ENCODE results near the gene RACK1.

Gene RACK1

DNA sequence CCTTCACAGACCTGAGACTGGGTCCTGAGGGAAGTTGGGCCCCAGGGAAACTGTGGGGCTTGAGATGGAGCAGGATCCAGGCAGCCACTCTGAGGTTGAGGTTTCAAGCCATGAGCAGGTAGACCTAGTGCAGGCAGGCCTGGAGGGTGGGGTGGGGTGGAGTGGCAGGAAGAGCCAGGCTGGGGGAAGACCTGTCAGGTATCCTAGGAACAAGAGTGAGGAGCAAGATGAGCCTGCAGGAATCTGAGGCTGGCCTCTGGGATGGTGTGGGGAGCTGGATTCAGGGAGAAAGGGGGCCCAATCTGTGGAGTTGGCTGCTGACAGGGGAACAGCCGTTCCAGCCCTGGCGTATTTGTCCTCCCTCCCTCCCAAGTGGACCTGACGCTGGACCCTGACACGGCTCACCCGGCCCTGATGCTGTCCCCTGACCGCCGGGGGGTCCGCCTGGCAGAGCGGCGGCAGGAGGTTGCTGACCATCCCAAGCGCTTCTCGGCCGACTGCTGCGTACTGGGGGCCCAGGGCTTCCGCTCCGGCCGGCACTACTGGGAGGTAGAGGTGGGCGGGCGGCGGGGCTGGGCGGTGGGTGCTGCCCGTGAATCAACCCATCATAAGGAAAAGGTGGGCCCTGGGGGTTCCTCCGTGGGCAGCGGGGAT, 9.8 kb downstream of the RACK1 start:
- DNase-seq (ENCODE audit: low read depth, low spot score): no peak

DNA sequence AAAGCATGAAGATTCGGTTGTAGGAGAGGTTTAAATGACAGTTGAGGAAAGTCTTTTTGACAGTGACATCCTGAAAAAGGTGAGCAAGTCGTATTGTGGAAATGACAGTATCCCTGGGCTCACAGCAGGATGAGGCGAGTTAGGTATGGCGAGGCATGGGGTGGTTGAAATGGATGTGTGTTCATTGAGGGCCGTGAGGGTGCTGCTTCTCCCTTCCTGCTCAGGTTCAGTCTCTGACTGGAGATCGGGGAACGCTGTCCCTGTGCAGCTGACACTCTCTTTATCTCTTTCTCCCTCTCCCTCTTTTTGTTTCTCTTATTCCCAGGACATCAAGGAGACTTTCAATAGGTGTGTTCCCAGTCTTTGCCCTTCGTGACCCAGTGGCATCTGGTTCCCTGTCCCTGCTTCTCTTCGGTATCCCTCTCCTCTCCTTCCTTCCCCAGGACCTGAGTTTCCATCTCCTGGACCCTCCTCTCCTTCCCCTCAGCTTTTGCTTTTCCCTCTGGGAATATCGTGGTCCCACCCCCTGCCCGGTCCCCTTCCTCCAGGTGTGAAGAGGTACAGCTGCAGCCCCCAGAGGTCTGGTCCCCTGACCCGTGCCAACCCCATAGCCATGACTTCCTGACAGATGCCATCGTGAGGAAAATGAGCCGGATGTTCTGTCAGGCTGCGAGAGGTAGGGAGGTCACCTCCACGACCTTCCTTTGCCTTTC, 10.5 kb downstream of the RACK1 start:
- no peak for DNase-seq (ENCODE audit: low read depth, low spot score)

DNA sequence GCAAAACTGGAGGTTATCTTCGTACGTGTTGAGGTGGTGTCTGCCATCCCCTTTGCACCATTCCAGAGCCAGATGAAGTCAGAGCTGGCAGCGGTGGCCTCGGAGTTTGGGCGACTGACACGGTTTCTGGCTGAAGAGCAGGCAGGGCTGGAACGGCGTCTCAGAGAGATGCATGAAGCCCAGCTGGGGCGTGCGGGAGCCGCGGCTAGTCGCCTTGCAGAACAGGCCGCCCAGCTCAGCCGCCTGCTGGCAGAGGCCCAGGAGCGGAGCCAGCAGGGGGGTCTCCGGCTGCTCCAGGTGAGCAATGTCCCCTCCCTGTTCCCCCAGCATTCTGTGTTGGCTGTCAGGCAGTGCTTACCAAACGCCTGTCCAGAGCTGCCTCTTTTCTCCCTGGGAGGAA, 11.1 kb downstream of the RACK1 start:
- no peak for DNase-seq (ENCODE audit: low read depth, low spot score)

DNA sequence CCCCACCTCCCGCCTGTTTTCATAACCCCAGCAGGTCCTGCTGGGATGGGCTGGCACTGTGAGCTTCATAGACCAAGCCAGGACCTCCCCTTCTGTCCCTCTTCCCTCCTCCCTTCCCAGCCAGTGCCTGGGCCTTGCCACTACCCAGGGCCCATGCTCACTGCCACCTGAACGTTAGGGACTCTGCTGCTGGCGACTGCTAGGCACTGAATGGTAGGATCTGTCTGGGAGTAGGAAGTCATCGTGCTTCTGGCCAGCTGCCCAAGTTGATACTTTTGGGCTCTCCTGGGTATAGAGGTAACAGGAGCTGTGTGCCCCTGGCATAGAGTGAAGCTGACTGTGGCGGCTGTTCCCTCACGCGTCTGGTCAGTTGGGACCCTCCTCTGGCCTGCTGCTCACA, 12.3 kb downstream of the RACK1 start:
- no peak for DNase-seq (ENCODE audit: low read depth, low spot score)

DNA sequence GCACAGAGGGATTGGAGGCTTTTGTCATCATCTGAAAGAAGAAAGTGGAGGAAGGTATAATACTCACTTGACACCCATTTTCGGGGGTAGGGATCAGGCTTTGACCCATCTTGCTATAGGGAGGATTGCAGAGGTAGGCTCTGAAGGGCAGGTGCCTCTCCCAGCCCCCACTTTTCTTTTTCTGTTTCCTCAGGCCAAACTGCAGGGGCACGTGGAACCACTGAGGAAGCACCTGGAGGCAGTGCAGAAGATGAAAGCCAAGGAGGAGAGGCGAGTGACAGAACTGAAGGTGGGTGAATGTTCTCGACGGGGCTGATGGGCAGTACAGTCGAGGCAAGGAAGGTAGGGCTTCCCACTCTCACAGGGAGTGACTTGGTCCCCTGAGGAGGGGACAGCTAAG, 13.2 kb downstream of the RACK1 start:
- no peak for DNase-seq (ENCODE audit: low read depth, low spot score)

DNA sequence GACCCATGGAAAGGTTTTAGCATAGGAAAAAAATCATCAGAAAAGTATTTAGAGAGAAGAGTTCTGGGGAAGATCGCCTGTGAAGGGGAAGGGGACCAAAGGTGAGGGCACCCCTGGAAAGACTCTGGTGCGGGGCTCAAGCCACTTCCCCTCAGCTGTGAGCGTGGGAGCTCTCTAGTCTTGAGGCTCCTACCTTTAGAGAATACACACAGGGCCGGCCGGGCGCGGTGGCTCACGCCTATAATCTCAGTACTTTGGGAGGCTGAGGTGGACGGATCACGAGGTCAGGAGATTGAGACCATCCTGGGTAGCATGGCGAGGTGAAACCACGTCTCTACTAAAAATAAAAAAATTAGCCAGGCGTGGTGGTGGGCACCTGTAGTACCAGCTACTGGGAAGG, 13.7 kb downstream of the RACK1 start:
- DNase-seq (ENCODE audit: low read depth, low spot score): no peak

DNA sequence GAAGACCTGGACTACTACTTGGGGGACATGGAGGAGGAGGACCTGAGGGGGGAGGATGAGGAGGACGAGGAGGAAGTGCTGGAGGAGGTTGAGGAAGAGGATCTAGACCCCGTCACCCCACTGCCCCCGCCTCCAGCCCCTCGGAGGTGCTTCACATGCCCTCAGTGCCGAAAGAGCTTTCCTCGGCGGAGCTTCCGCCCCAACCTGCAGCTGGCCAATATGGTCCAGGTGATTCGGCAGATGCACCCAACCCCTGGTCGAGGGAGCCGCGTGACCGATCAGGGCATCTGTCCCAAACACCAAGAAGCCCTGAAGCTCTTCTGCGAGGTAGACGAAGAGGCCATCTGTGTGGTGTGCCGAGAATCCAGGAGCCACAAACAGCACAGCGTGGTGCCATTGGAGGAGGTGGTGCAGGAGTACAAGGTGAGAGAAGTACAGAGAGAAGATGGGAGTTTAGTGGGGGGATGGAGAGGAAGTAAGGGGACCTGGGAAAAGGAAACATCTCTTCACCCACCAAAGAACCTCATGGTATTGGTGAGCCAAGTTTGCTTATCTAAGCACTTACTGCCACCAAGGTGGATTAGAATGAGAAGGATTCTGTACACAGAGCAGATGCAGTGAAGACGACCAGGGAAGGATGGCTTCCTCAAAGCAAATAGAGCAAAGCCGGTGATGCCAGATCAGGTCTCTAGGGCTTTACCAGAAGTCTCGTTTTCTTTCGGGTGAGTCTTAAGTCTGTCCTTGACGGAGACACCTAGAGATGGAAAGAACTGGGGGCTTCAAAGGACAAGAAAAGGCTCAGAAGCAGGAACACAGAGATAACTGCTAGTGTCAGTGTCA, 19.1 kb downstream of the RACK1 start:
- DNase-seq (ENCODE audit: low read depth, low spot score): no peak

DNA sequence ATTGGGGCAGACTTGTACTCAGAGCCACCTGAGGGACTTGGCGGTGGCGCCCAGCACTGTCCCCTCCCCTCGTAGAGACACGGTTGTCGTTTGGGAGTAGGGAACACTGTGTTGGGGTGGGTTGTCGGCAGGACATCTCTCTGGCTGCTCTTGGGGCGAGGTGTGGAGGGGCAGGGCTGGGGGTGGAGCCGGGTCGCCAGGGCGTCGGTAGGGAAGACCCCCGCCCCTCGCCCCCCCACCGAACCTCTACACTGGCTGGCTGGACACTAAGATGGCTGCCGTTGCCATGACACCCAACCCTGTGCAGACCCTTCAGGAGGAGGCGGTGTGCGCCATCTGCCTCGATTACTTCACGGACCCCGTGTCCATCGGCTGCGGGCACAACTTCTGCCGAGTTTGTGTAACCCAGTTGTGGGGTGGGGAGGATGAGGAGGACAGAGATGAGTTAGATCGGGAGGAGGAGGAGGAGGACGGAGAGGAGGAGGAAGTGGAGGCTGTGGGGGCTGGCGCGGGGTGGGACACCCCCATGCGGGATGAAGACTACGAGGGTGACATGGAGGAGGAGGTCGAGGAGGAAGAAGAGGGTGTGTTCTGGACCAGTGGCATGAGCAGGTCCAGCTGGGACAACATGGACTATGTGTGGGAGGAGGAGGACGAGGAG, 19.8 kb downstream of the RACK1 start:
- DNase-seq (ENCODE audit: low read depth, low spot score): no peak

DNA sequence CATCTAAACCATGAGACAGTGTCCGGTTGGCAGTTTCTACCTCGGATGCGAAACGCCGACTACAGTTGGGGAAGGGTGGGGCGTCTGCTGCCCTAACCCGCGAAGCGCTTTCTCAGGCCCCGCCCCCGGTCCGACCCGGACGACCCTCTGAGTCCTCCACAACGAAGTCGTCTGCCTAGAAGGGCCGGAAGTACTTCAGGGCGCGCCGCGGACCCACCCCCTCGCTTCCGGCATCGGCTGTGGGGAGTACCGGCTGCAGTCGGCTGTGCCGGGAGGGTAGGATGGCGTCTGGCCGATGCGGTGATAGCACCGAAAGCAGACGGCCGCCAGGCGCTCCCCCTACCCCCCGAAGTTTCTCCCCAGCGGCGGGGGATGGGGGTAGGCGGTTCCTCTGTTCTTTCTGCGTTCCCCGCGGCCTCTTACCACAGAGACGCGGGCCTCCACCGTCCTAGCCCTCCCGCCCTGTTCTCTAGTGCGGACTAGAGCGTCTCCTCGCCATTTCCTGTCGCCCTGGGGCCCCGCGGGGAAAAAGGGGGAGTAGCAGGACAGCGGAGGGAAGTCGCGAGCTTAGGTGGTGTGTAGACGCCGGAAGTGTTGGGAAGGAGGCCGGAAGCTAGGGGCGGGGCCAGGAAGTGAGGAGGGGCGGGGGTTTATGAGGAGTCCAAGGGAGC, 20.5 kb downstream of the RACK1 start, which contains the start of gene TRIM41:
TRIM41 (plus strand) TSS at position 224 of the 671 bp plus-strand sequence. CDS start 719 bp downstream, outside the sequence.
- peak; percentile 94 for DNase-seq (ENCODE audit: low read depth, low spot score)

DNA sequence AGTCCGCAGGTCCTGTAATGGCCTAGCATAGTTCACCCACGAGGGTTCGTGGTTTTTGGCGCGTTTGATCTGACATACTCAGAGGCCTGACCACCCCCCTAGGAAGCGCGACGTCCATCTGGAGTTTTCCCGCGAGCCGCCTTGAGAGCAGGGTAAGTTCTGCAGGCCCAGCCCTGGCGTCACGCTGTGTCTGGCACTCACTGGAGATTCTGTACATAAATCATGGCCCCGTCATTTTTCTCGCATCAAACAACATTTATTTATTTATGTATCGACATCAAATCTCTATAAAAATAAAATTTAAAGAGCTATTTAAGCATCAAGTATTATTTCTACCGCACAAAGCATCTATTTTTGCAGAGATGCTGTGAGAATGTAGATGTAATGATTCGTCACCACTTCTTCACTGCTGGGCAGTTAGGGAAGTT, 21.1 kb downstream of the RACK1 start:
- no peak for DNase-seq (ENCODE audit: low read depth, low spot score)

DNA sequence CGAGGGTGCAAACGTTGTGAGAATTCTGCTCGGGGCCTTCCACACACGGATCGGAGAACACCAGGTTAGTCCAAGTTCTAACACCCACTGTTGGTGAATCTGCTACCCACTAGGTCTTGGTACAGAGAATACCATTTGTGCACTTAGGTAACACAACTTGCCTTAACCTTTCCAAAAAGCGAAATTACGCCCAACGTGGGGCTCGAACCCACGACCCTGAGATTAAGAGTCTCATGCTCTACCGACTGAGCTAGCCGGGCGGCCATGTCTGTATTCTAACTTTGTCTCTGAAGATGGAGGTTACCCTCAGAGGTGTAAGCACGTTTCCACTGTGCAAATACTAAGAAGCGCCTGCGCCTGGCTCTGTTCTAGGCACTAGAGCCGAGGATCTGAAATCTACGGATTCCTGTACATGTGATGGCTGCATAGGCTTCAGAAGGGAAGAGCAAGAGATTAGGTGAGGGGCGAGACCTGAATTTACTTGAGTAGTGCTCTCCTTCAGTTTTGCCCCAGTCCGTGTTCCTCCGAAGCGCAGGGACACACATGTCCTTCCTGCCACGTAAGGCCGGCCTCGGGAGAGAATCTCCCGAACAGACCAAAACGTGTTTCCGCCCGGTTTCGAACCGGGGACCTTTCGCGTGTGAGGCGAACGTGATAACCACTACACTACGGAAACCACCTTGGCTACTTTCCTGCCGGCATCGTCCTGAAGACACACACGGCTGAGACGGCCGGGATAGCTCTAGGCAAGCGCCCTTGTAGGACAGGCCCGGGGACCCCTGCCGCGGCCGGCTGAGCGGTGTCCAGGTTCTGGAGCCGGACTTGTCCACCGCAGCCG, 21.7 kb downstream of the RACK1 start:
- DNase-seq (ENCODE audit: low read depth, low spot score): peak; percentile 95

DNA sequence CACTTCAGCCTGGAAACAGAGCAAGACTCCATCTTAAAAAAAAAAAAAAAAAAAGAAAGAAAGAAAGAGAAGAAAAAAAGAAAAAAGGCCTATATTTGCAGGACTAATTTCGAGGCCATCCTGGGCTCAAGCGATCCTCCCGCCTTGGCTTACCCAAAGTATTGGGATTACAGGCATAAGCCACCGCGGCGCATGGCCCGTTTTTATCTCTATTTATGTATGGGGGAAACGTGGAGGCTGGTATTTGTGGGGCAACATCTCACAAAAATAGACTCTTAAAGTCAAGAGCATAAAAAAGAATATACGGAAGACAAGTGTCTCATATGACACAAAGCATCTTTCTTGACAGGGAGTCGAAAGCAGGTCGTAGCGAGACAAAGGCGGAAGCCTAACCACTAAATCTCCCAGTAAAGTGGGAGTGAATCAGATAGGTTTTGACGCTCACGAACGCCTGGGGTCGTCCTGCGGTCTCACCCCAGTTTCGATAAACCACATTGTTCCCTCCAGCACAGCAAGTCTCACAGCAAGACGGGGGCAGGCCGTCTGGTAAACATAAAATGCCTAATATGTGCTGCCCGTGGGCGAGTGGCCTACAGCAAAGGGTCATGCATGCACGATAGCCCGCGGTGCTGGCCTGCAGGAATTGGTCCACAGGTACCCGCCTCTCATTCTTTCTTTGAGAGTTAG, 22.5 kb downstream of the RACK1 start:
- DNase-seq (ENCODE audit: low read depth, low spot score): no peak

DNA sequence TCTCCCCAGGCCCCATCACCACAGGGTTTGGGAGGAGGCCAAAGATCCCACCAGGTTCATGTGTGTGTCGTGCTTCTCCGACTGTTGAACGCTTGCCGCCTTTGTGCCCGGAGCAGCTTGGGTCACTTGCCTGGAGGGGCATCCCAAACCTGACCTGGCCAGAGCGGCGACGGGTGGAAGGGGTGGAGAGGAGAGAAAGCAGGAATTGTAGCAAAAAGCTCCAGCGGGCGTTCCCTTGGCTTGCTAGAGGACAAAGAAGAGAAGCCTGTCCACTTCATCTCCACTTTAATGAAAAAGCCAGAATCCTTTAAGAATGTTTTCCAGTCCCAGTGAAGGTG, 23.6 kb downstream of the RACK1 start:
- DNase-seq (ENCODE audit: low read depth, low spot score): no peak

DNA sequence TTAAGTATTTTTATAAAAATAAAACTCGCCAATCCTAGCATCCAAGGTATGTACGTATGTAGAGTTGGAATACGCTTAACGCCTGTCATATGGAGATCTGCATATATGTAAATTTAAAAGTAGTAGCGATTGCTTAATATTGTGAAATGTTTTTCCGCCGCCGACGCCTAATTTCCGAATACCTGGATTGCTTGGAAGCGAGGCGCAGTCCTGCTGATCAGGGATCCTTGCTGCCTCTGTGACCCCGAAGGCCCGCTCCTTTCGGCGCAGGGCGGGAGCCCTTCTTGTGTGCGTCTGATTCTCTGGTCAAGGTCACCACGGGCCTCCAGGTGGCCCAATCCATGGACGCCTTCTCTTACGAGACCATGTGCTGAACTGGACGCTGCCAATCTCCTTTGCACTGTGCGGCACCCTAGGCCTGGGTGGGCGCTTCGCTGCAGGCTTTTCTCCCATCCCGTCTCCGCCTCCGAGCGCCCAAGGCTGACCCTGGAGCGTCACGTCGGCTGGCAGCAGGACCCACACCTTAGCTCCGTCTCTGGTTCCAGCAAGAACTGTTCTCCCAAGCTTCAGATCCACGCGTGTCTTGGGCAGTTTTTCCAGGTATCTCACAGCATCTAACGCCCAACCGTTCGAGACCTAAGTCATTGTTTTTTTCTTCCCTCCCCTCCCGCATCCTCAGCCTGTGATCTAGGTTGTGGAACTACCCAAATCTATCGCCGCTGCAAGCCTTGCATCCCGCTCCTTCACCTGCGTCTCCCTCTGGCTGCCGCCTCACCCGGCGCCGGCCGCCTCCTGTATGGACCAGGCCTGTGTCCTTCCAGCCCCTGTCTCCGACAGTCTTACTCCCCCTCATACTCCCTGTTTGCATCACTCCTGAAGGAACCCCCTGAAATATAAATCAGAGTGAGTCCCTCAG, 24.2 kb downstream of the RACK1 start:
- no peak for DNase-seq (ENCODE audit: low read depth, low spot score)

DNA sequence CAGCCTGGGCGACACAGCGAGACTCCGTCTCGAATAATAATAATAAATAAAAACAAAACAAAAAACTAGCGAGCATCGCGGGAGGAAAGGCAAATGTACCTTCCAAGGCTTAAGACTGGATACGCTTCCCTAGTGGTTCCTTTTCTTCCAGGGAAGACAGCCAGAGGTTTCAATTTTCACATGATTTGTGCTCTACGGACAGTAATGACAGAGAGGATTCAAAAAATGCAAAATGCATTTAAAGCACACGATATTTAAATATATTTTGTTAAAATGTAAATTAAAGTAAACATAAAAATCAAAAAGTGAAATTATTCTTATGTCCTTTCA, 24.9 kb downstream of the RACK1 start:
- DNase-seq (ENCODE audit: low read depth, low spot score): no peak

DNA sequence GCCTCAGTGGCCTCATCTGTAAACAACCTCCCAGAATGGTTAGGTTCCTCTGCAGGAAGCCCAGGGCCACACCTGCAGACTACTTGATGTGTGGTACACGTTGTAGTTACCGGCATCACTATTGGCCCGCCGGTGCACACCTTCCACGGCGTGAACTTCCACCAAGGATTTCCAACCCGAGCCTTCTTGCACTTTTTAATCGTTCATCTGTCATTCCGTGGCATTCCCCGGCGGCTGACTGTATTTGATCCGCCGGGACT, 26.0 kb downstream of the RACK1 start:
- no peak for DNase-seq (ENCODE audit: low read depth, low spot score)

DNA sequence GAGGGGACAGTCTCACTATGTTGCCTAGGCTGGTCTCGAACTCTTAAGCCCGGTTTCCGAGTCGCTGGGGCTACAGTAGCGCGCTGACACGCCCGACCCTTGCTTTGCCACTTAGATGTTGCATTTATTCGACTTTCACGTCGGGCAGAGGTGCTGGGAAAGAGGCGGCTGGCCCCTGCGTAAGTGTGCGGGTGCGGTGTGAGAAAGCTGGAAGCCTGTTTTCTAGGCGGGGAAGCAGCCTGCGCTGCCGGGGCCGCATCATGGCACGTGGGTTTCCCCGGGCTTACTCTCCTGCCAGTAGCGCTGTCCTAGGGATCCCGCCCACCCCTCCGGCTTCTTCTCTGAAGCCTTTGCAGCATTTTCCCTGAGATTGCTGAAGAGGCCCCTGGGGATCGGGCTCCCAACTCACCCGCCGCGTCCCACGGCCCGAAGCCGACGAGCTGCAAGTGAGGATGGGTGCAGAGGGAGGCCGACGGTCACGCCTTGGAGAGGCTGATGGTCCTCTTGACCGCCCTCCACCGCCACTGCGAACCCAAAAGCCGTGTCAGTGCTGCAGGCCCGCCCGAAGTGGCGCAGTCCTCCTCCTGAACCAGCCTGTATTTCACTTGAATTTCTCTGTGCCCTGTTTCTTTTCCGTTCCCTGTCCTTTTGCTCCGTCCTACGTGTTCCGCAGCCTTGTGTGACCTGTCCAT, 26.4 kb downstream of the RACK1 start:
- no peak for DNase-seq (ENCODE audit: low read depth, low spot score)
